ENCODE measurements around the gene MLPH.

The MLPH gene

DNA sequence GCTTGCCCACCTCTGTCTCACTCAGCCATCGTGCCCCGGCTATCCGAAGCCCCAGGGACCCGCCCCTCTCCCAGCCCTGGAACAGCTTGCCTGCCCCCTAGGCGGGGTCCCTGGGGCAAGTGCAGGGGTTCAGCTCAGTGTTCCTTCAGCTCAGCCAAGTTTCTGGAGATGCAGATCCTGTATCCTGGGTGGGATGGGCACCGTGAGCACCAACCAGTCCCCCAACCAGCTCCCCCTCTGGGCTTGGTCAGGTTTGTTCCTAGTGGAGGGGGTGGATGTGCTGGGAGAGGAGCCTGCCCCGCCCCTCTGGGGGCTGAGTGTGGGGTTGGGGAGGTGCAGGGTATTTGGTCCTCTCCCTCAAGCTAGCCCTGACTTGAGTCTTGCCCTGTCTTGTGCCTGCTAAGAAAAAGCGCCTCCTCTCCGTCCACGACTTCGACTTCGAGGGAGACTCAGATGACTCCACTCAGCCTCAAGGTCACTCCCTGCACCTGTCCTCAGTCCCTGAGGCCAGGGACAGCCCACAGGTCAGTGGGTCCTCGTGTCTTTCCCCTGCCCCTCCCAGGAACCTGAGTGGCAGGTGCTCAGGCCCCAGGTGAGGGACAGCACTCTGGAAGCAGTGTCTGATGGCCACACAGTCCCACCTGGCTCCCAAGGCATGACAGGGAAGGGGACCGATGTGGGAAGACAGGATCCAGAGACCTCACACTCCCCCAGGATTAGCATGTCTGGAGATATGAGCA lies 32.6 kb downstream of the MLPH start:
- DNase-seq (ENCODE audit: insufficient read length, low spot score) = no peak
- FAIRE-seq = no peak
- TF ChIP-seq POLR2AphosphoS5 (IDR thresholded peaks at IDR 0.05; ENCODE audit: low read depth, low read length) (no peak), POLR2A (IDR thresholded peaks at IDR 0.05; ENCODE audit: low read depth, low read length) (no peak), PAX5 (IDR thresholded peaks at IDR 0.05; ENCODE audit: insufficient read depth, low read length, severe bottlenecking) (no peak), TAF1 (IDR thresholded peaks at IDR 0.05; ENCODE audit: low read depth, low read length) (no peak), POU2F2 (IDR thresholded peaks at IDR 0.05; ENCODE audit: low read depth, low read length) (no peak), SPI1 (IDR thresholded peaks at IDR 0.05; ENCODE audit: low read depth, low read length) (no peak)

DNA sequence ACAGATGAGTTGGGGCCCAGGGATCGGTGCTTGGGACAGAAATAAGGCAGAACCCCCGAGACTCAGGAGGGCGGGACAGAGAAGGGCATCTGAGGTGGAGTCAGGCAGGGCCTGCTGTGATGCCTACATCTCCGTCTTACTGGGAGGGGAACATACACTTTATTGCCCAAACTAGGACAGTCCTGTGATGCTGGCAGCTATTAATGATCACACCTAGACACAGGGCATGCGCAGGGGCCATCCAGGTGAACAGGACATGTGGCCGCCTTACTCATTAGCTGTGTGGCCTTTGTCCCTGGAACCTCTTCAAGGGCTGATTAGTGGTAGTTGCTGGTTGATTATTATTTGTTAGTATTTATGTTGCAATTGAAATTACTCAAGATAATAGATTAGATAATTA lies 33.2 kb downstream of the MLPH start:
- TF ChIP-seq TAF1 (IDR thresholded peaks at IDR 0.05; ENCODE audit: low read depth, low read length) = no peak
- no peak for TF ChIP-seq SPI1 (IDR thresholded peaks at IDR 0.05; ENCODE audit: low read depth, low read length)
- TF ChIP-seq POLR2A (IDR thresholded peaks at IDR 0.05; ENCODE audit: low read depth, low read length) = no peak
- TF ChIP-seq POU2F2 (IDR thresholded peaks at IDR 0.05; ENCODE audit: low read depth, low read length) = no peak
- no peak for TF ChIP-seq POLR2AphosphoS5 (IDR thresholded peaks at IDR 0.05; ENCODE audit: low read depth, low read length)
- no peak for TF ChIP-seq PAX5 (IDR thresholded peaks at IDR 0.05; ENCODE audit: insufficient read depth, low read length, severe bottlenecking)
- DNase-seq (ENCODE audit: insufficient read length, low spot score) (no peak), FAIRE-seq (no peak)

DNA sequence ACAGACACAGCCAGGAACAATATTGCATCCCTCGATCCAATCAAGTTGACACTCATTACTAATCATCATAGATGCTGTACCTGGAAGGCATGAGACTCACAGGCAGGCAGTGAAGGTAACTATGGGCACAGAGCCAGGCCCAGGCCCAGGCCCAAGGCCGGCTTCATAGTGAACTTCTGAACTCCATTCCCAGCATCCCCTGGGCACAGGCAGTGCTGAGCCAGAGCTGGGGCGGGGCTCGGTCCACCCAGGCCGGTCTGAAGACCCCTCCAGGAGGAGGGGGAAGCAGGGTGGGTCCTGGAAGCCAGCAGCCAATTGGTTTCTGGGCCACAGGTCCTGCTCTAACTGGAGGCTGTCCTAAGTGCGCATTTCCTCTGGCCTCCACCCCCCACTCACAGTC lies 37.6 kb downstream of the MLPH start:
- no peak for TF ChIP-seq POU2F2 (IDR thresholded peaks at IDR 0.05; ENCODE audit: low read depth, low read length)
- TF ChIP-seq POLR2AphosphoS5 (IDR thresholded peaks at IDR 0.05; ENCODE audit: low read depth, low read length) = no peak
- TF ChIP-seq PAX5 (IDR thresholded peaks at IDR 0.05; ENCODE audit: insufficient read depth, low read length, severe bottlenecking) = no peak
- no peak for TF ChIP-seq SPI1 (IDR thresholded peaks at IDR 0.05; ENCODE audit: low read depth, low read length)
- no peak for TF ChIP-seq TAF1 (IDR thresholded peaks at IDR 0.05; ENCODE audit: low read depth, low read length)
- no peak for TF ChIP-seq POLR2A (IDR thresholded peaks at IDR 0.05; ENCODE audit: low read depth, low read length)
- no peak for DNase-seq (ENCODE audit: insufficient read length, low spot score)
- no peak for FAIRE-seq

DNA sequence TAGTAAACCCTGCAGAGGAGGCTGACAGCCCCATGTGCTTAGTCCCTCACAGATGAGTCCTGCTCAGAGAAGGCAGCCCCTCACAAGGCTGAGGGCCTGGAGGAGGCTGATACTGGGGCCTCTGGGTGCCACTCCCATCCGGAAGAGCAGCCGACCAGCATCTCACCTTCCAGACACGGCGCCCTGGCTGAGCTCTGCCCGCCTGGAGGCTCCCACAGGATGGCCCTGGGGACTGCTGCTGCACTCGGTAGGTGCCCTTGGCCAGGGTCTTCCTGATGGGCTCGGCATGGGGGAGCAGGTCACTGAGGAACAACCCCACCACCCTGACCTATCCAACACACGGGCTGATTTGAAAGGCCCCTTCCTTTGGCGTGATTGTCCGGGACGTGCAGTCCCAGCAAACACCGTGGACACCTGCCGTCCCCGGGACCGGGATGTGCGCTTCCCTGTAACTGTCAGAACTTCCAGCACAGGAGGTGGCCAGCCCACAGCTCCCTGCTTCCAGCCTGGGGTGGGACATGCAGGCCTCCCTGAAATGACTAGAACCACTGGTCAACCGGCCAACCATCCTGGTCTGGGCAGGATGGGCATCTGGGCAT lies 38.6 kb downstream of the MLPH start:
- DNase-seq (ENCODE audit: insufficient read length, low spot score) (no peak), FAIRE-seq (no peak)
- no peak for TF ChIP-seq SPI1 (IDR thresholded peaks at IDR 0.05; ENCODE audit: low read depth, low read length)
- no peak for TF ChIP-seq POLR2A (IDR thresholded peaks at IDR 0.05; ENCODE audit: low read depth, low read length)
- TF ChIP-seq PAX5 (IDR thresholded peaks at IDR 0.05; ENCODE audit: insufficient read depth, low read length, severe bottlenecking) = no peak
- TF ChIP-seq POLR2AphosphoS5 (IDR thresholded peaks at IDR 0.05; ENCODE audit: low read depth, low read length) = no peak
- no peak for TF ChIP-seq TAF1 (IDR thresholded peaks at IDR 0.05; ENCODE audit: low read depth, low read length)

DNA sequence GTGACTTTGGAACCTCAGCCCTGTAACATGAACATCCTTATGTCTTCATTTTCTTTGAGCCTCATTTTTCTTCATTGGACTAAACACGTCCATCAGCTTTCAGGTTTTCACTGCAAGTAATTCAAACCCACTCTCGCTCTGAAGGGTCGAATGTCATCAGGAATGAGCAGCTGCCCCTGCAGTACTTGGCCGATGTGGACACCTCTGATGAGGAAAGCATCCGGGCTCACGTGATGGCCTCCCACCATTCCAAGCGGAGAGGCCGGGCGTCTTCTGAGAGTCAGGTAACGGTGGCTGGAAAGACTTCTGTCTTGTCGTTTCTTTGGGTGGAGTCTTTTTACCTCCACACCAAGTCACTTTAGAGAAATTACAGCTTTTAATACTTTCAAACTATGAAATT lies 40.2 kb downstream of the MLPH start:
- FAIRE-seq (no peak), DNase-seq (ENCODE audit: insufficient read length, low spot score) (no peak)
- TF ChIP-seq TAF1 (IDR thresholded peaks at IDR 0.05; ENCODE audit: low read depth, low read length) = no peak
- TF ChIP-seq POLR2A (IDR thresholded peaks at IDR 0.05; ENCODE audit: low read depth, low read length) = no peak
- no peak for TF ChIP-seq POLR2AphosphoS5 (IDR thresholded peaks at IDR 0.05; ENCODE audit: low read depth, low read length)
- no peak for TF ChIP-seq SPI1 (IDR thresholded peaks at IDR 0.05; ENCODE audit: low read depth, low read length)
- TF ChIP-seq PAX5 (IDR thresholded peaks at IDR 0.05; ENCODE audit: insufficient read depth, low read length, severe bottlenecking) = no peak
- TF ChIP-seq POU2F2 (IDR thresholded peaks at IDR 0.05; ENCODE audit: low read depth, low read length) = no peak

DNA sequence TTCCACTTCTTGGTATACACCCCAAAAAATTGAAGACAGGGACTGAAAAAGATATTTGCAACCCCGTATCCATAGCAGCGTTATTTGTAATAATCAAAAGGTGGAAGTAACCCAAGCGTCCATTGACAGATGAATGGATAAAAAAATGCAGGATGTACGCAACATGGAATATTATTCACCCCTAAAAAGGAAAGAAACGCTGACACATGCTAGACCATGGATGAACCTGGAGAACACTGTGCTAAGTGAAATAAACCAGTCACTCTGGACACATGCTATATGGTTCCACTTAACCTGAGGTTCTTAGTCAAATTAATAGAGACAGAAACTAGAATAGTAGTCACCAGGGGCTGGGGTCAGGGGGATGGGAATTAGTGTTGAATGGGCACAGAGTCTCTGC lies 40.7 kb downstream of the MLPH start:
- DNase-seq (ENCODE audit: insufficient read length, low spot score) = no peak
- TF ChIP-seq POLR2AphosphoS5 (IDR thresholded peaks at IDR 0.05; ENCODE audit: low read depth, low read length) = no peak
- TF ChIP-seq PAX5 (IDR thresholded peaks at IDR 0.05; ENCODE audit: insufficient read depth, low read length, severe bottlenecking) = no peak
- TF ChIP-seq SPI1 (IDR thresholded peaks at IDR 0.05; ENCODE audit: low read depth, low read length) = no peak
- no peak for TF ChIP-seq TAF1 (IDR thresholded peaks at IDR 0.05; ENCODE audit: low read depth, low read length)
- no peak for TF ChIP-seq POLR2A (IDR thresholded peaks at IDR 0.05; ENCODE audit: low read depth, low read length)
- no peak for TF ChIP-seq POU2F2 (IDR thresholded peaks at IDR 0.05; ENCODE audit: low read depth, low read length)
- FAIRE-seq = no peak

DNA sequence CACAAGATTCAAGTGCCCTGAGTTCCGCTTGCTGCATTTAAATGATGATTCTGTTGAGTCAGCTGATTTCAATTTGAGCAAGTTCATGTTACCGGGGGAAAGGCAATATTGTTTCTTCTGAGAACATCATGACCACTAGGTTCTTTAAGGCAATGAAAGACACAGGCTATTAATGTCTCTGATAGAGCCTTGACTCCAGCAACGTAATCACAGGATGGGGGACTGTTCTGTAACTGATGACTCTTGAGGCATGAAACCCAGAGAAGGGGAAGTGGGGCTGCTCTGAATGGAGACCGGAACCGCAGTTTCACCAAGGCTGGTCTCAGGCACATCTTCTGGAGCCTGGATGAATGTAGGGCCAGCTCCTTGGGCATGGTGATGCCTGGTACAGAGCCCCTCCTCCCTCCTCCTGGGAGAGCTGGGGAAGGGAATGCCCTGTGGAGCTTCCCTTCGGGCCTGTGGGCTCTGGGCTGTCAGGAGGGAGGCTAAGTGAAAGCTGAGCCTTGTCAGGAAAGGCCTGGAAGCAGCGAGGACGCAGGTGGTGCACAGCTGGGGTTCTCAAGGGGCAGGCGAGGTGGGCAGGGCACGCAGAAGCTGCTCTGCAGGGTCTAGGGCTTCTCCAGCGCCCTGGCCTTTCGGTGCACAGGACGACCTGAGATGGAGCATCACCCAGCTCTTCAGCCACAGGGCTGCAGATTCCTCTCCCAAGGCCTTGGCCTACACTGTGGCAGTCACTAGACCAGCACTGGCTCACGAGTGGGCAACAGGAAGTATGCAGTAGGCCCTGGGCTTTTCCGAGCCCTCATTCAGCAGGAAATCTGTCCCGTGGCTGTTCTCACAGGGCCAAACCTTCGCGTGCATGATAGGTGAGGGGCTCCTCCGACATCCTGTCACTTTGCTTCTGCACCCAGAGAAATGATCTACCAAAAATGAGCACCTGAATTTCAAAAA lies 42.7 kb downstream of the MLPH start:
- DNase-seq (ENCODE audit: insufficient read length, low spot score) (no peak), FAIRE-seq (no peak)
- peak; percentile 72 for TF ChIP-seq SPI1 (IDR thresholded peaks at IDR 0.05; ENCODE audit: low read depth, low read length)
- TF ChIP-seq POLR2AphosphoS5 (IDR thresholded peaks at IDR 0.05; ENCODE audit: low read depth, low read length) = no peak

DNA sequence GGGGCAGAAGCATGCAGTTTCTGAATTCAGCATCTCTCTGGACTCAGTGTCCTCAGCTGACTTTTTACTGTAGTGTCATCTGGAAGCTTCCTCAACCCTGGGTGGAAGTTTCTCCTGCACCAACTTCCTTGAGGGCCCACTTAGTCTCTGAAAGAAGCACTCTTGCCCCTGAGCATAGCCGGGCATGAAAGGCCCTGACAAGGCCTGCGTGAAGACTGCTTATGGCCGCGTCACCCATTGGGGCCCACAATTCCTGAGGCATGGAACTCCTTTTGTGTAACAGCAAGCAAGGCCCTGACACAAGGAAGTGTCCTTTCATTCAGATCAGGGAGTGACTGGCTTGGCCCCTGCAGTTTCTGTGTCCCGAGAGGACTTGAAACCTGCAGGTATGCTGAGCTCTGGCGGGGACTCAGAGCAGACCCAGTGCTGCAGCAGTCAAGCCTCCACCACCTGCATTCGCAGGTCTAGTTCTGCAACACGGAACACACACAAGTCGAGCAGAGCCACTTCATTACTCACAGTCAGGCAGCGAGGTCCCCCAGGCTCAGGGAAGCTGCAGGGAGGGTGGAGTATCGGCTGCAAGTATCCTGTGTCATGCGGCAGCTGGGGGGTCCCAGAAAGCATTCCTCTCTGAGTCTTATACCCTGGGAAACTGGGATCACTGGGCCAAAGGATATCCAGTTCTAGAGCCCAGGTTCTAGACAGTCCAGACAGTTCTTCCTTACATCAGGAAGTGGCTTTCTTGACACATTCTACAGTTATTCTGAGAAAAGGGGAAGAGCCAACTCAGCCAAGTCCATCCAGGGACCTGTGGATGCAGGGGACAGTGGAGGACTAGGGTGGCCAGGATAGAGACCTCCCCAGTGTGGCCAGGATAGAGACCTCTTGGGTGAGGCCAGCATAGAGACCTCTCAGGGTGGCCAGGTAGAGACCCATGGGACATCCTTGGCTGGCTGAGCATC lies 43.7 kb downstream of the MLPH start:
- no peak for TF ChIP-seq PAX5 (IDR thresholded peaks at IDR 0.05; ENCODE audit: insufficient read depth, low read length, severe bottlenecking)
- TF ChIP-seq POU2F2 (IDR thresholded peaks at IDR 0.05; ENCODE audit: low read depth, low read length) = no peak
- TF ChIP-seq POLR2A (IDR thresholded peaks at IDR 0.05; ENCODE audit: low read depth, low read length) = no peak
- no peak for FAIRE-seq

More for the DNA sequence above, 43.7 kb downstream of the MLPH start:
- DNase-seq (ENCODE audit: insufficient read length, low spot score) = no peak
